GM12878 (cell line): ENCODE measurements around the gene ETNPPL.
"Not testable (repeated sequence)": the region's sequence is repeated elsewhere in the genome, so short reads cannot be mapped to it uniquely, and the experiment has no call there.

Experiments used
- EP300 ChIP-seq, 2 experiments: fragments of 150-350 bp in 1 of 2; IDR thresholded peaks; 2 replicates each; pipeline ENCODE4 v1.6.1; 2011 to 2012; ENCODE audit warnings: low read depth in 2 of 2, low read length in 2 of 2, borderline replicate concordance in 1 of 2, improper control_type of control experiment in 1 of 2, inconsistent platforms in 1 of 2; ENCODE audit not compliant: control insufficient read depth in 1 of 2
- IKZF1 ChIP-seq: fragments of 450-650 bp; conservative IDR thresholded peaks from 2 replicates; pipeline ENCODE4 v1.6.1; 2017; ENCODE audit warnings: antibody characterized with exemption, mild to moderate bottlenecking
- POLR2AphosphoS5 ChIP-seq: IDR thresholded peaks from 2 replicates; pipeline ENCODE4 v1.6.1; 2011; ENCODE audit warnings: mild to moderate bottlenecking, low read length, inconsistent platforms
- RAD21 ChIP-seq: IDR thresholded peaks from 2 replicates; pipeline ENCODE4 v1.6.1; 2011; ENCODE audit warnings: mild to moderate bottlenecking, low read depth, low read length, moderate library complexity; ENCODE audit not compliant: insufficient read depth
- ZBED1 ChIP-seq: IDR thresholded peaks from 2 replicates; pipeline ENCODE4 v1.6.1; 2016; ENCODE audit warnings: borderline replicate concordance

DNA sequence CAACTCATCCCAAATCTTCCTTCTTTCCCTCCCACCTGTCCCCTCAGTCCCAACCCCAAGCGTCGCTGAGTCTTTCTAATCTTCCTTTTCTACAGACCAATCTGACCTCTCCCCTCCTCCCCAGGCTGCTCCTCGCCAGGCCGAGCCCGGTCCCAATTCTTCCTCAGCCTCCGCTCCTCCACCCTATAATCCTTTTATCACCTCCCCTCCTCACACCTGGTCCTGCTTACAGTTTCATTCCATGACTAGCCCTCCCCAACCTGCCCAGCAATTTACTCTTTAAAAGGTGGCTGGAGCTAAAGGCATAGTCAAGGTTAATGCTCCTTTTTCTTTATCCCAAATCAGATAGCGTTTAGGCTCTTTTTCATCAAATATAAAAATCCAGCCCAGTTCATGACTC, 52.3 kb downstream of the ETNPPL start:
- TF ChIP-seq ZBED1; IKZF1; POLR2AphosphoS5; RAD21; EP300 (IDR thresholded peaks at IDR 0.05; ENCODE audit: borderline replicate concordance in 1 of 2, control insufficient read depth in 1 of 2, low read depth in 2 of 2, low read length in 2 of 2): not testable (repeated sequence)
